Central memory CD8-positive, alpha-beta T cell (primary cell): ENCODE measurements around the gene ZNF622.

ENCODE experiments used
- ATAC-seq: fragments of 150-1000 bp; cut with Tn5 transposase; replicated peaks from 2 replicates; pipeline ENCODE4 v1.10.0; 2022; ENCODE audit warnings: mild to moderate bottlenecking, moderate FRiP score, moderate number of reproducible peaks; ENCODE audit not compliant: poor library complexity, severe bottlenecking; ENCODE audit errors: extremely low read depth
- DNase-seq, 2 donors: peaks; one replicate each; pipeline ENCODE4 v3.0.0; 2021; ENCODE audit warnings: low spot score in 2 of 2
- H3K27ac Mint-ChIP-seq: one replicate; pipeline ENCODE4 v1.8.0; 2022; ENCODE audit warnings: low read depth, mild to moderate bottlenecking, moderate library complexity, mixed read lengths
- H3K27me3 Mint-ChIP-seq: one replicate; pipeline ENCODE4 v1.8.0; 2022; ENCODE audit warnings: mixed read lengths
- H3K36me3 Mint-ChIP-seq: one replicate; pipeline ENCODE4 v1.8.0; 2022; ENCODE audit warnings: mild to moderate bottlenecking, moderate library complexity, mixed read lengths; ENCODE audit not compliant: insufficient read depth
- H3K4me1 Mint-ChIP-seq: one replicate; pipeline ENCODE4 v1.8.0; 2022; ENCODE audit warnings: mixed read lengths
- H3K4me3 Mint-ChIP-seq: one replicate; pipeline ENCODE4 v1.8.0; 2022; ENCODE audit warnings: mild to moderate bottlenecking, moderate library complexity, mixed read lengths
- H3K9me3 Mint-ChIP-seq: one replicate; pipeline ENCODE4 v1.8.0; 2022; ENCODE audit warnings: mixed read lengths

The ZNF622 gene

GRCh38 chr5:16413166-16413860 is 52.3 kb downstream of the ZNF622 start:
- Mint-ChIP-seq H3K9me3 (no peaks in the 10 kb centered on the region), H3K27me3 (peaks cover 19% of the 10 kb centered on the region), H3K4me3 (no peak overlapping the region), H3K36me3 (no peaks in the 10 kb centered on the region), H3K27ac (no peak overlapping the region), H3K4me1 (no peaks in the 10 kb centered on the region)
- ATAC-seq (no peak), DNase-seq (no peak)

- DNase-seq, result no peak
- H3K27ac Mint-ChIP-seq, result no peak overlapping the region
- no peaks in the 10 kb centered on the region for H3K9me3 Mint-ChIP-seq
- ATAC-seq, result no peak
- peaks cover 19% of the 10 kb centered on the region for H3K27me3 Mint-ChIP-seq
- H3K4me3 Mint-ChIP-seq, result no peak overlapping the region
- no peaks in the 10 kb centered on the region for H3K4me1 Mint-ChIP-seq
- no peaks in the 10 kb centered on the region for H3K36me3 Mint-ChIP-seq
These were observed 53.0 kb downstream of the ZNF622 start for GRCh38 chr5:16412556-16412955.

GRCh38 chr5:16411741-16412455 is 53.7 kb downstream of the ZNF622 start:
- Mint-ChIP-seq H3K27ac (no peak overlapping the region), H3K4me3 (no peak overlapping the region), H3K27me3 (peaks cover 19% of the 10 kb centered on the region), H3K9me3 (no peaks in the 10 kb centered on the region), H3K4me1 (no peaks in the 10 kb centered on the region), H3K36me3 (no peaks in the 10 kb centered on the region)
- ATAC-seq, result no peak
- DNase-seq, result no peak

- H3K4me1 Mint-ChIP-seq, result no peaks in the 10 kb centered on the region
- DNase-seq (no peak), ATAC-seq (no peak)
- H3K36me3 Mint-ChIP-seq, result no peaks in the 10 kb centered on the region
- peaks cover 19% of the 10 kb centered on the region for H3K27me3 Mint-ChIP-seq
- no peak overlapping the region for H3K4me3 Mint-ChIP-seq
- no peaks in the 10 kb centered on the region for H3K9me3 Mint-ChIP-seq
- no peak overlapping the region for H3K27ac Mint-ChIP-seq
These were observed 54.4 kb downstream of the ZNF622 start for GRCh38 chr5:16411235-16411634.

- H3K4me1 Mint-ChIP-seq, result no peaks in the 10 kb centered on the region
- H3K4me3 Mint-ChIP-seq, result no peak overlapping the region
- H3K27ac Mint-ChIP-seq, result no peak overlapping the region
- no peaks in the 10 kb centered on the region for H3K9me3 Mint-ChIP-seq
- peaks cover 19% of the 10 kb centered on the region for H3K27me3 Mint-ChIP-seq
- no peaks in the 10 kb centered on the region for H3K36me3 Mint-ChIP-seq
- DNase-seq (no peak), ATAC-seq (no peak)
These were observed 55.3 kb downstream of the ZNF622 start for GRCh38 chr5:16410338-16410737.

GRCh38 chr5:16406630-16407029 is 59.0 kb downstream of the ZNF622 start:
- Mint-ChIP-seq H3K27ac (no peak overlapping the region), H3K27me3 (peaks cover 9% of the 10 kb centered on the region), H3K4me3 (no peak overlapping the region), H3K9me3 (peaks cover 6% of the 10 kb centered on the region), H3K36me3 (no peaks in the 10 kb centered on the region), H3K4me1 (no peaks in the 10 kb centered on the region)
- DNase-seq (no peak), ATAC-seq (no peak)

- H3K9me3 Mint-ChIP-seq, result peaks cover 6% of the 10 kb centered on the region
- H3K36me3 Mint-ChIP-seq, result no peaks in the 10 kb centered on the region
- H3K4me1 Mint-ChIP-seq, result no peaks in the 10 kb centered on the region
- no peak overlapping the region for H3K27ac Mint-ChIP-seq
- H3K27me3 Mint-ChIP-seq, result peaks cover 3% of the 10 kb centered on the region
- no peak for DNase-seq
- H3K4me3 Mint-ChIP-seq, result no peak overlapping the region
- ATAC-seq, result no peak
These were observed 59.6 kb downstream of the ZNF622 start for GRCh38 chr5:16406023-16406422.
